Measurements from ENCODE around the gene FTO. TPM values are rescaled to one million over a fixed set of nuclear protein-coding genes. Genes with fewer than 3 reads are reported as not detected.

Gene FTO
- total and polyA plus RNA-seq, 2 of the 13 experiments (the other 11 are each of a cell fraction or from before 2014, with no cell fraction given): 41.6 to 55.8 TPM

DNA sequence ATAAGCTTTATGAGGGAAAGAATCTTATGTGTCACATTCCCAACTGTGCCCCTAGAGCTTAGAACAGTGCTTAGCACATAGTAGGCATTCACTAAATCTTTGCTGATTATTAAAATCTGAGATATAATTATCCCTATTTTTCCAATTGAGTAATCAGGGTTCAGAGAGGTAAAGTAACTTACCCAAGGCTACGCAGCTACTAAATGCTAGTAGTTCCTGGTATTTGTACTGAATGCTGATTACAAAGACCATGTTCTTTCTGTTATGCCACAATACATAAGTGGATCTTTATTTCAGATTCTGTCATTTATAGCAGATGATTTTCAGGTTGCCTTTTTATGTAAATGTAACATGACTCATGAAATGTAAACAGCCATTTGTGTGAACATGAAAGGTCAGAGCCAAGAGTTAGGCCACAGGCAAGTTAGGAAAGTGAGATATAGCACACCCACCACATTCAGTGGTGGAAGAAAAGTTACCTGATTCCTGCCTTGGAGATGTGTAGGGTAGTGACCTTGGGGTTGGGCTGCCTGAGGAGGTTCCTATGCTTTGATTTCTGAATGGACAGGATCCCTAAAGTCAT, 77.2 kb downstream of the FTO start (continued):
- TF ChIP-seq, protein P1, sequence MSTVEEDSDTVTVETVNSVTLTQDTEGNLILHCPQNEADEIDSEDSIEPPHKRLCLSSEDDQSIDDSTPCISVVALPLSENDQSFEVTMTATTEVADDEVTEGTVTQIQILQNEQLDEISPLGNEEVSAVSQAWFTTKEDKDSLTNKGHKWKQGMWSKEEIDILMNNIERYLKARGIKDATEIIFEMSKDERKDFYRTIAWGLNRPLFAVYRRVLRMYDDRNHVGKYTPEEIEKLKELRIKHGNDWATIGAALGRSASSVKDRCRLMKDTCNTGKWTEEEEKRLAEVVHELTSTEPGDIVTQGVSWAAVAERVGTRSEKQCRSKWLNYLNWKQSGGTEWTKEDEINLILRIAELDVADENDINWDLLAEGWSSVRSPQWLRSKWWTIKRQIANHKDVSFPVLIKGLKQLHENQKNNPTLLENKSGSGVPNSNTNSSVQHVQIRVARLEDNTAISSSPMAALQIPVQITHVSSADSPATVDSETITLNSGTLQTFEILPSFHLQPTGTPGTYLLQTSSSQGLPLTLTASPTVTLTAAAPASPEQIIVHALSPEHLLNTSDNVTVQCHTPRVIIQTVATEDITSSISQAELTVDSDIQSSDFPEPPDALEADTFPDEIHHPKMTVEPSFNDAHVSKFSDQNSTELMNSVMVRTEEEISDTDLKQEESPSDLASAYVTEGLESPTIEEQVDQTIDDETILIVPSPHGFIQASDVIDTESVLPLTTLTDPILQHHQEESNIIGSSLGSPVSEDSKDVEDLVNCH (CRISPR knock-in tag; IDR thresholded peaks at IDR 0.05): no peak
- TF ChIP-seq FOXK1 (CRISPR knock-in tag; IDR thresholded peaks at IDR 0.05; ENCODE audit: borderline replicate concordance, low read depth): no peak
- peak; percentile 91 for TF ChIP-seq JUND (CRISPR knock-in tag; IDR thresholded peaks at IDR 0.05)
- TF ChIP-seq, protein P2, sequence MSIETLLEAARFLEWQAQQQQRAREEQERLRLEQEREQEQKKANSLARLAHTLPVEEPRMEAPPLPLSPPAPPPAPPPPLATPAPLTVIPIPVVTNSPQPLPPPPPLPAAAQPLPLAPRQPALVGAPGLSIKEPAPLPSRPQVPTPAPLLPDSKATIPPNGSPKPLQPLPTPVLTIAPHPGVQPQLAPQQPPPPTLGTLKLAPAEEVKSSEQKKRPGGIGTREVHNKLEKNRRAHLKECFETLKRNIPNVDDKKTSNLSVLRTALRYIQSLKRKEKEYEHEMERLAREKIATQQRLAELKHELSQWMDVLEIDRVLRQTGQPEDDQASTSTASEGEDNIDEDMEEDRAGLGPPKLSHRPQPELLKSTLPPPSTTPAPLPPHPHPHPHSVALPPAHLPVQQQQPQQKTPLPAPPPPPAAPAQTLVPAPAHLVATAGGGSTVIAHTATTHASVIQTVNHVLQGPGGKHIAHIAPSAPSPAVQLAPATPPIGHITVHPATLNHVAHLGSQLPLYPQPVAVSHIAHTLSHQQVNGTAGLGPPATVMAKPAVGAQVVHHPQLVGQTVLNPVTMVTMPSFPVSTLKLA (IDR thresholded peaks at IDR 0.05): no peak

DNA sequence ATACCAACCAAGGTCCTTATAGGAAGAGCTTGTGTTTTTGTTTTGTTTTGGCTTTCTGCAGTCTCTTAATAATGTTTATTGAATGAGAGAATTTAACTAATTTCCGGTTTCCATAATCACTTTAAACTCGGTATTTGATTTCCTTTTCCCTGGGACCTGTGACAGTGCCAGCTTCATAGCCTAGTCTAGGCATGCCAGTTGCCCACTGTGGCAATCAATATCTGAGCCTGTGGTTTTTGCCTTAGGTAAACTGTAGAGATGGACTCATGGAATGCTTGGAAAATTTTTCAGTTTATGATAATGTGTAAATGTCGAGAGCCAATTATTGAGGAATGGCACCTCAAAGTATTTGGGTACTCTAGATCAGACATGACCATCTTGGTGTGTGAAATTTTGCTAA, 78.2 kb downstream of the FTO start:
- BruUV-seq (replicated peaks): no TSS peak
- no peak overlapping the region for H2AFZ ChIP-seq (ENCODE audit: low read length)
- H3K9ac ChIP-seq (ENCODE audit: insufficient read depth, low read depth, low read length): no peak overlapping the region
- no peaks in the 10 kb centered on the region for H3K27me3 ChIP-seq (ENCODE audit: control insufficient read depth in 1 of 2, insufficient read depth in 2 of 2, low read length in 2 of 2)
- H3K36me3 ChIP-seq (replicated peaks in 1 of 2; ENCODE audit: control insufficient read depth in 1 of 2, insufficient read depth in 2 of 2, low read length in 2 of 2): no peaks in the 10 kb centered on the region
- in situ Hi-C loops (cut with HindIII; ENCODE audit: extremely low pct_ligation_motif_present, low pct_unique_long_range_greater_than_20kb): no loop called here
- H3K4me1 ChIP-seq (ENCODE audit: insufficient read depth, low read length): peaks cover 35% of the 10 kb centered on the region
- intact Hi-C loops (cut with micrococcal nuclease; ENCODE audit: unreplicated experiment): no loop called here
- no peaks in the 10 kb centered on the region for H3K9me3 ChIP-seq (ENCODE audit: low read length)
- H3K4me2 ChIP-seq (ENCODE audit: low read depth, low read length): no peak overlapping the region
- ChIA-PET POLR2A (no interaction called here), CTCF (ENCODE audit: low intra/inter-chr PET ratio, low total read pairs) (no interaction called here)
- ATAC-seq (no peak), DNase-seq (ENCODE audit: low spot score) (no peak), FAIRE-seq (no peak)
- H4K20me1 ChIP-seq (ENCODE audit: insufficient read depth, low read length): no peaks in the 10 kb centered on the region
- H3K27ac ChIP-seq (ENCODE audit: extremely low read length, insufficient read depth, low read length): no peak overlapping the region
- 95% methylated on average over 3 of the region's 3 CpGs for WGBS (ENCODE audit: low lambda C conversion rate)
- H3K4me3 ChIP-seq (replicated peaks in 1 of 3; ENCODE audit: insufficient read depth in 1 of 3, low read depth in 2 of 3, low read length in 3 of 3): no peak overlapping the region
- H3K79me2 ChIP-seq (ENCODE audit: insufficient read depth, low read length): peaks cover 16% of the 10 kb centered on the region
- TF ChIP-seq, protein P3, sequence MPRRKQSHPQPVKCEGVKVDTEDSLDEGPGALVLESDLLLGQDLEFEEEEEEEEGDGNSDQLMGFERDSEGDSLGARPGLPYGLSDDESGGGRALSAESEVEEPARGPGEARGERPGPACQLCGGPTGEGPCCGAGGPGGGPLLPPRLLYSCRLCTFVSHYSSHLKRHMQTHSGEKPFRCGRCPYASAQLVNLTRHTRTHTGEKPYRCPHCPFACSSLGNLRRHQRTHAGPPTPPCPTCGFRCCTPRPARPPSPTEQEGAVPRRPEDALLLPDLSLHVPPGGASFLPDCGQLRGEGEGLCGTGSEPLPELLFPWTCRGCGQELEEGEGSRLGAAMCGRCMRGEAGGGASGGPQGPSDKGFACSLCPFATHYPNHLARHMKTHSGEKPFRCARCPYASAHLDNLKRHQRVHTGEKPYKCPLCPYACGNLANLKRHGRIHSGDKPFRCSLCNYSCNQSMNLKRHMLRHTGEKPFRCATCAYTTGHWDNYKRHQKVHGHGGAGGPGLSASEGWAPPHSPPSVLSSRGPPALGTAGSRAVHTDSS (CRISPR knock-in tag; conservative IDR thresholded peaks at IDR 0.05): no peak
- TF ChIP-seq ATAD3A (CRISPR knock-in tag; IDR thresholded peaks at IDR 0.05) (no peak), ZMYM2 (CRISPR knock-in tag; IDR thresholded peaks at IDR 0.05) (no peak), ZFP1 (CRISPR knock-in tag; IDR thresholded peaks at IDR 0.05) (no peak), FOXK2 (IDR thresholded peaks at IDR 0.05) (no peak)
- TF ChIP-seq, protein P4, sequence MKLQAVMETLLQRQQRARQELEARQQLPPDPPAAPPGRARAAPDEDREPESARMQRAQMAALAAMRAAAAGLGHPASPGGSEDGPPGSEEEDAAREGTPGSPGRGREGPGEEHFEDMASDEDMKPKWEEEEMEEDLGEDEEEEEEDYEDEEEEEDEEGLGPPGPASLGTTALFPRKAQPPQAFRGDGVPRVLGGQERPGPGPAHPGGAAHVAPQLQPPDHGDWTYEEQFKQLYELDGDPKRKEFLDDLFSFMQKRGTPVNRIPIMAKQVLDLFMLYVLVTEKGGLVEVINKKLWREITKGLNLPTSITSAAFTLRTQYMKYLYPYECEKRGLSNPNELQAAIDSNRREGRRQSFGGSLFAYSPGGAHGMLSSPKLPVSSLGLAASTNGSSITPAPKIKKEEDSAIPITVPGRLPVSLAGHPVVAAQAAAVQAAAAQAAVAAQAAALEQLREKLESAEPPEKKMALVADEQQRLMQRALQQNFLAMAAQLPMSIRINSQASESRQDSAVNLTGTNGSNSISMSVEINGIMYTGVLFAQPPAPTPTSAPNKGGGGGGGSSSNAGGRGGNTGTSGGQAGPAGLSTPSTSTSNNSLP (IDR thresholded peaks at IDR 0.05; ENCODE audit: low read depth, low read length): no peak
- TF ChIP-seq, protein P5, sequence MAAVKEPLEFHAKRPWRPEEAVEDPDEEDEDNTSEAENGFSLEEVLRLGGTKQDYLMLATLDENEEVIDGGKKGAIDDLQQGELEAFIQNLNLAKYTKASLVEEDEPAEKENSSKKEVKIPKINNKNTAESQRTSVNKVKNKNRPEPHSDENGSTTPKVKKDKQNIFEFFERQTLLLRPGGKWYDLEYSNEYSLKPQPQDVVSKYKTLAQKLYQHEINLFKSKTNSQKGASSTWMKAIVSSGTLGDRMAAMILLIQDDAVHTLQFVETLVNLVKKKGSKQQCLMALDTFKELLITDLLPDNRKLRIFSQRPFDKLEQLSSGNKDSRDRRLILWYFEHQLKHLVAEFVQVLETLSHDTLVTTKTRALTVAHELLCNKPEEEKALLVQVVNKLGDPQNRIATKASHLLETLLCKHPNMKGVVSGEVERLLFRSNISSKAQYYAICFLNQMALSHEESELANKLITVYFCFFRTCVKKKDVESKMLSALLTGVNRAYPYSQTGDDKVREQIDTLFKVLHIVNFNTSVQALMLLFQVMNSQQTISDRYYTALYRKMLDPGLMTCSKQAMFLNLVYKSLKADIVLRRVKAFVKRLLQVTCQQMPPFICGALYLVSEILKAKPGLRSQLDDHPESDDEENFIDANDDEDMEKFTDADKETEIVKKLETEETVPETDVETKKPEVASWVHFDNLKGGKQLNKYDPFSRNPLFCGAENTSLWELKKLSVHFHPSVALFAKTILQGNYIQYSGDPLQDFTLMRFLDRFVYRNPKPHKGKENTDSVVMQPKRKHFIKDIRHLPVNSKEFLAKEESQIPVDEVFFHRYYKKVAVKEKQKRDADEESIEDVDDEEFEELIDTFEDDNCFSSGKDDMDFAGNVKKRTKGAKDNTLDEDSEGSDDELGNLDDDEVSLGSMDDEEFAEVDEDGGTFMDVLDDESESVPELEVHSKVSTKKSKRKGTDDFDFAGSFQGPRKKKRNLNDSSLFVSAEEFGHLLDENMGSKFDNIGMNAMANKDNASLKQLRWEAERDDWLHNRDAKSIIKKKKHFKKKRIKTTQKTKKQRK (IDR thresholded peaks at IDR 0.05; ENCODE audit: low read length): no peak
